K562 (cell line): ENCODE results near the gene INPP5K. TPM values are rescaled to one million over a fixed set of nuclear protein-coding genes. Genes with fewer than 3 reads are reported as not detected.
A peak's percentile ranks its signal among the peaks of the same experiment; 100 is the strongest.

ENCODE experiments used
- ATAC-seq: fragments of 200-7000 bp; cut with Tn5 transposase; 3 replicates; pipeline ENCODE4 v1.9.1; 2020; ENCODE audit warnings: moderate library complexity
- BruUV-seq: library from RNA; stranded (reverse); fragments of 400-500 nt; replicated peaks from 2 replicates; lab custom pipeline; 2021; lab: Mats Ljungman, UMichigan
- CTCF ChIA-PET: fragments of 300-600 bp; formaldehyde crosslinking; extraction: SDS; loops from one replicate; lab custom pipeline; 2021; ENCODE audit warnings: low intra/inter-chr PET ratio; lab: Yijun Ruan, JAX
- POLR2A ChIA-PET: fragments of 300-600, 350-650 bp; sonication (Branson Sonifier 250); formaldehyde crosslinking; extraction: SDS; loops from one replicate; lab custom pipeline; 2021; ENCODE audit warnings: antibody characterized with exemption, inconsistent platforms; lab: Yijun Ruan, JAX
- DNase-seq, 4 experiments: peaks; one replicate each; pipeline versions ENCODE4 v3.0.0 to v3.0.0-alpha.2; 2011 to 2018; ENCODE audit warnings: low spot score in 3 of 4, mixed read lengths in 3 of 4; ENCODE audit errors: extremely low read depth in 1 of 4
- FAIRE-seq: peaks from 2 replicates; lab custom pipeline; 2011; peaks lifted over from hg19 to GRCh38; lab: Jason Lieb, UNC
- H2AFZ ChIP-seq: 2 replicates; pipeline ENCODE4 v1.6.0; 2011; ENCODE audit warnings: low read depth, low read length, control low read depth, inconsistent platforms
- H3K27ac ChIP-seq: fragments of 200-600 bp; 3 replicates; pipeline ENCODE4 v1.8.0; 2011; ENCODE audit warnings: low read depth, mild to moderate bottlenecking, control low read depth, inconsistent platforms, low read length, moderate library complexity, mixed read lengths; ENCODE audit errors: extremely low read depth
- H3K27me3 ChIP-seq, 2 experiments: fragments of 300-600 bp in 1 of 2; 2 replicates in 1 of 2; 3 replicates in 1 of 2; pipeline versions ENCODE4 v1.6.0 to v1.8.0; 2011; ENCODE audit warnings: inconsistent platforms in 2 of 2, low read length in 2 of 2, mild to moderate bottlenecking in 1 of 2, mixed read lengths in 1 of 2, moderate library complexity in 1 of 2; ENCODE audit not compliant: control insufficient read depth in 2 of 2, insufficient read depth in 2 of 2
- H3K36me3 ChIP-seq: fragments of 300-600 bp; 3 replicates; pipeline ENCODE4 v1.8.0; 2011; ENCODE audit warnings: mild to moderate bottlenecking, low read length, inconsistent platforms; ENCODE audit not compliant: control insufficient read depth, insufficient read depth
- H3K4me1 ChIP-seq, 2 experiments: fragments of 200-600 bp in 1 of 2; replicated peaks in 1 of 2; 2 replicates in 1 of 2; 3 replicates in 1 of 2; pipeline versions ENCODE4 v1.5.1 to v1.8.0; 2011; ENCODE audit warnings: inconsistent platforms in 2 of 2, low read length in 2 of 2, mild to moderate bottlenecking in 1 of 2, mixed read lengths in 1 of 2, moderate library complexity in 1 of 2; ENCODE audit not compliant: control insufficient read depth in 2 of 2, insufficient read depth in 2 of 2
- H3K4me2 ChIP-seq: 2 replicates; pipeline ENCODE4 v1.6.1; 2011; ENCODE audit warnings: low read length, control low read depth, inconsistent platforms, mixed read lengths; ENCODE audit not compliant: insufficient read depth
- H3K4me3 ChIP-seq: fragments of 200-600 bp; sonication (generic), shearing (Covaris generic); 2 replicates; pipeline ENCODE4 v1.5.1; 2016; ENCODE audit warnings: control low read depth, inconsistent platforms
- H3K79me2 ChIP-seq: fragments of 200-600 bp; 3 replicates; pipeline ENCODE4 v1.8.0; 2011; ENCODE audit warnings: low read length, inconsistent platforms; ENCODE audit not compliant: control insufficient read depth, insufficient read depth
- H3K9ac ChIP-seq, 2 experiments: 2 replicates each; pipeline versions ENCODE4 v1.6.0 to v1.6.1; 2011; ENCODE audit warnings: low read depth in 2 of 2, low read length in 2 of 2, control low read depth in 1 of 2, inconsistent platforms in 1 of 2, mild to moderate bottlenecking in 1 of 2, mixed read lengths in 1 of 2; ENCODE audit not compliant: insufficient read depth in 1 of 2
- H3K9me1 ChIP-seq: one replicate; pipeline ENCODE4 v1.6.0; 2011; ENCODE audit warnings: inconsistent platforms, mild to moderate bottlenecking, low read length, moderate library complexity; ENCODE audit not compliant: control insufficient read depth, insufficient read depth
- H3K9me3 ChIP-seq: replicated peaks from 2 replicates; pipeline ENCODE4 v1.5.1; 2011; ENCODE audit warnings: low read depth, low read length, inconsistent platforms; ENCODE audit not compliant: control insufficient read depth, insufficient read depth
- H4K20me1 ChIP-seq: replicated peaks from 2 replicates; pipeline ENCODE4 v1.6.1; 2011; ENCODE audit warnings: low read length, inconsistent platforms, mixed read lengths; ENCODE audit not compliant: control insufficient read depth, insufficient read depth
- ATF7 ChIP-seq: fragments of 450-650 bp; IDR thresholded peaks from 2 replicates; pipeline ENCODE4 v1.7.1; 2014; ENCODE audit warnings: mild to moderate bottlenecking, moderate library complexity
- CTBP1 ChIP-seq: fragments of 450-650 bp; IDR thresholded peaks from 2 replicates; pipeline ENCODE4 v1.6.1; 2016; ENCODE audit warnings: borderline replicate concordance
- MAZ ChIP-seq, 2 experiments: fragments of 450-650 bp in 1 of 2; sonication (generic) in 1 of 2; formaldehyde crosslinking; IDR thresholded peaks in 1 of 2; conservative IDR thresholded peaks in 1 of 2; 2 replicates each; pipeline versions ENCODE4 v1.4.0 to v1.5.0; 2020; ENCODE audit warnings: mild to moderate bottlenecking in 1 of 2, missing genetic modification reagents in 1 of 2
- TAF7 ChIP-seq: fragments of 450-650 bp; IDR thresholded peaks from 2 replicates; pipeline ENCODE4 v1.6.1; 2016; ENCODE audit warnings: missing genetic modification characterization, missing compliant biosample characterization
- THAP12 ChIP-seq: fragments of 250-450 bp; sonication (Bioruptor Pico); IDR thresholded peaks from 2 replicates; pipeline ENCODE4 v1.9.0; 2021; ENCODE audit warnings: mild to moderate bottlenecking, inconsistent platforms
- ZNF583 ChIP-seq: fragments of 250-450 bp; sonication (Bioruptor Pico); IDR thresholded peaks from 2 replicates; pipeline ENCODE4 v1.4.0; 2020
- ZNF592 ChIP-seq: fragments of 450-650 bp; IDR thresholded peaks from 2 replicates; pipeline ENCODE4 v1.6.1; 2017; ENCODE audit warnings: antibody characterized with exemption, mild to moderate bottlenecking
- WGBS: fragments of 100-300 bp; shearing (Covaris generic); methylation state at CpG from one replicate; pipeline ENCODE4 v1.1.6; 2016; ENCODE audit warnings: low coverage, mixed read lengths; ENCODE audit not compliant: insufficient coverage; ENCODE audit errors: missing lambda C conversion rate; 5-methylcytosine and 5-hydroxymethylcytosine counted together
- in situ Hi-C: fragments of 300-500 bp; cut with MboI; formaldehyde crosslinking; loops from 4 replicates; pipeline ENCODE4 v1.15.0; 2018; ENCODE audit warnings: inconsistent platforms, mixed read lengths
- intact Hi-C: fragments of 100-400 bp; cut with micrococcal nuclease; formaldehyde crosslinking; loops from 2 replicates; pipeline ENCODE4 v1.14.2; 2022
- polyA plus RNA-seq, 8 experiments: library from polyadenylated mRNA; depleted of rRNA in 4 of 8; stranded (reverse) in 5 of 8; unstranded in 3 of 8; fragments of >200 nt; fragmentation: Nextera tagmentation in 2 of 8; fragmentation: Illumina TruSeq in 1 of 8; extraction: Ambion mirVana in 2 of 8; extraction: Trizol in 1 of 8; gene quantifications; 2 replicates each; pipeline versions ENCODE4 v1.2.1 to v1.2.3, GENCODE V29; 2011 to 2014; ENCODE audit warnings: inconsistent platforms in 1 of 8, missing spikeins in 1 of 8
- total RNA-seq, 7 experiments: library from RNA; depleted of rRNA in 6 of 7; stranded (reverse); fragments of >200 nt in 6 of 7; fragmentation: Illumina TruSeq in 2 of 7; extraction: Trizol in 2 of 7; gene quantifications; 2 replicates each; pipeline versions ENCODE4 v1.2.1 to v1.2.3, GENCODE V29; 2011 to 2021; ENCODE audit warnings: low replicate concordance in 1 of 7

The INPP5K gene
- total and polyA plus RNA-seq, 9 of the 15 experiments (the other 6 are each of a cell fraction or from before 2014, with no cell fraction given) = 0.63 to 15.1 (median 10.1) TPM

- no peak for TF ChIP-seq THAP12 (CRISPR knock-in tag)
Measured at GRCh38 chr17:1460233-1460632, 56.2 kb downstream of the INPP5K start (continued).

- Histone ChIP-seq H3K4me3 (peak within 1 kb of the TSS; percentile 97), H3K79me2 (peaks cover 50% of the 10 kb centered on the region), H2AFZ (peak within 1 kb of the TSS; percentile 77), H3K27me3 (no peaks in the 10 kb centered on the region), H3K9me1 (no peaks in the 10 kb centered on the region), H3K36me3 (peaks cover 23% of the 10 kb centered on the region; the same call in 2 of the 3 replicates), H3K9me3 (no peaks in the 10 kb centered on the region), H3K4me2 (peak within 1 kb of the TSS; percentile 93), H3K9ac (peak within 1 kb of the TSS; percentile 89 to 98), H4K20me1 (peaks cover 17% of the 10 kb centered on the region), H3K27ac (peak within 1 kb of the TSS; percentile 86), H3K4me1 (peaks cover 13 to 20% of the 10 kb centered on the region in 2 experiments)
- ATAC-seq (peak; percentile 90), FAIRE-seq (peak; percentile 81), DNase-seq (peak; percentile 94 to 98 (median 98))
- ChIA-PET CTCF (interaction anchor here (1.2 kb wide), 1 partner anchor 91 kb away, joined by 5 read pairs; no protein-coding TSS in a partner anchor), POLR2A (interaction anchor here (0.5 to 1.3 kb wide), 8 partner anchors 9 to 295 kb away, joined by 3 to 5 read pairs (median 3); no protein-coding TSS in a partner anchor)
- in situ Hi-C loops (no loop called here), intact Hi-C loops (loop anchor here (2.0 to 10.0 kb wide), 2 partner anchors 59 to 91 kb away; partner anchors contain the start of gene INPP5K)
- BruUV-seq = no TSS peak
- 0% methylated on average over 21 of the region's 93 CpGs for WGBS
- TF ChIP-seq ZNF583 (0 out of 2 replicates have a peak, but pooled peaks have one; percentile 34), CTBP1 (0 out of 2 replicates have a peak, but pooled peaks have one; percentile 32), MAZ (CRISPR knock-in tag; conservative IDR thresholded peaks at IDR 0.05 in 1 of 2, IDR thresholded peaks at IDR 0.05 in 1 of 2) (peak; percentile 35 to 55; a peak in 2 of 4 replicates), ATF7 (peak; percentile 61; the same call in 1 of the 2 replicates), ZNF592 (0 out of 2 replicates have a peak, but pooled peaks have one; percentile 11), TAF7 (tag) (0 out of 2 replicates have a peak, but pooled peaks have one; percentile 17)
Measured at GRCh38 chr17:1455797-1456599, 60.4 kb downstream of the INPP5K start, which contains the start of gene CRK. TSS of gene CRK (minus strand) at chr17:1456232. CDS start at chr17:1456117, 115 bp downstream.
